GM18517 (cell line): ENCODE data around the gene LAMA3.
A peak's percentile ranks its signal among the peaks of the same experiment; 100 is the strongest.

Experiments
- ATAC-seq: cut with Tn5 transposase; IDR thresholded peaks from one replicate; pipeline ENCODE4 v1.9.1; 2021; ENCODE audit warnings: mild to moderate bottlenecking, moderate library complexity; ENCODE audit not compliant: unreplicated experiment

LAMA3 gene

GRCh38 chr18:23847321-23847986 is 158.2 kb downstream of the LAMA3 start:
- ATAC-seq, result no peak

GRCh38 chr18:23849141-23849540 is 159.9 kb downstream of the LAMA3 start:
- no peak for ATAC-seq

GRCh38 chr18:23850215-23850614 is 161.0 kb downstream of the LAMA3 start:
- ATAC-seq, result no peak

- ATAC-seq, result no peak
Measured at GRCh38 chr18:23851470-23852002, 162.3 kb downstream of the LAMA3 start.

GRCh38 chr18:23852236-23853045 is 163.2 kb downstream of the LAMA3 start:
- no peak for ATAC-seq

GRCh38 chr18:23853448-23854195 is 164.4 kb downstream of the LAMA3 start:
- ATAC-seq, result no peak

GRCh38 chr18:23855721-23856120 is 166.5 kb downstream of the LAMA3 start:
- no peak for ATAC-seq

GRCh38 chr18:23856466-23857163 is 167.4 kb downstream of the LAMA3 start:
- ATAC-seq, result no peak

GRCh38 chr18:23857164-23857552 is 167.9 kb downstream of the LAMA3 start:
- no peak for ATAC-seq

- no peak for ATAC-seq
Measured at GRCh38 chr18:23857756-23858155, 168.5 kb downstream of the LAMA3 start.

- ATAC-seq, result no peak
Measured at GRCh38 chr18:23859466-23860336, 170.4 kb downstream of the LAMA3 start.

- ATAC-seq, result no peak
Measured at GRCh38 chr18:23861326-23861725, 172.1 kb downstream of the LAMA3 start.

GRCh38 chr18:23861805-23862470 is 172.7 kb downstream of the LAMA3 start:
- no peak for ATAC-seq

- ATAC-seq, result peak; percentile 69
Measured at GRCh38 chr18:23864624-23865023, 175.4 kb downstream of the LAMA3 start.

GRCh38 chr18:23867006-23867405 is 177.8 kb downstream of the LAMA3 start:
- ATAC-seq, result no peak

GRCh38 chr18:23868136-23868785 is 179.0 kb downstream of the LAMA3 start:
- ATAC-seq, result no peak

- ATAC-seq, result no peak
Measured at GRCh38 chr18:23870676-23871380, 181.6 kb downstream of the LAMA3 start.

- peak; percentile 71 for ATAC-seq
Measured at GRCh38 chr18:23871410-23871809, 182.2 kb downstream of the LAMA3 start.
